Neural cell (in vitro differentiated cells): ENCODE measurements around the gene AURKA. TPM values are rescaled to one million over a fixed set of nuclear protein-coding genes. Genes with fewer than 3 reads are reported as not detected.
"Not testable (repeated sequence)": the region's sequence is repeated elsewhere in the genome, so short reads cannot be mapped to it uniquely, and the experiment has no call there.

Source experiments
- H2AFZ ChIP-seq: fragments of 200-600, 300-800 bp; sonication (generic), shearing (Covaris generic); 2 replicates; pipeline ENCODE4 v1.6.0; 2014; ENCODE audit warnings: low read depth, mild to moderate bottlenecking, antibody characterized with exemption, low read length, moderate library complexity
- H3F3A ChIP-seq: fragments of 200-600 bp; shearing (Covaris generic); 2 replicates; pipeline ENCODE4 v1.6.1; 2016; ENCODE audit warnings: mild to moderate bottlenecking, moderate library complexity, mixed read lengths, antibody characterized with exemption, low read length; ENCODE audit not compliant: insufficient read depth, poor library complexity, severe bottlenecking
- H3K27ac ChIP-seq: fragments of 200-600, 300-800 bp; sonication (generic), shearing (Covaris generic); 2 replicates; pipeline ENCODE4 v1.5.1; 2014; ENCODE audit warnings: mild to moderate bottlenecking, low read length, moderate library complexity
- H3K27me3 ChIP-seq: fragments of 300-800, 200-600 bp; sonication (generic), shearing (Covaris generic); 2 replicates; pipeline ENCODE4 v1.6.0; 2014; ENCODE audit warnings: mild to moderate bottlenecking, low read depth, low read length, moderate library complexity; ENCODE audit not compliant: insufficient read depth
- H3K36me3 ChIP-seq: fragments of 300-800, 200-600 bp; sonication (generic), shearing (Covaris generic); 2 replicates; pipeline ENCODE4 v1.5.1; 2014; ENCODE audit warnings: mild to moderate bottlenecking, antibody characterized with exemption, low read length, moderate library complexity; ENCODE audit not compliant: insufficient read depth
- H3K4me2 ChIP-seq: fragments of 300-800, 200-600 bp; sonication (generic), shearing (Covaris generic); 2 replicates; pipeline ENCODE4 v1.6.0; 2014; ENCODE audit warnings: mild to moderate bottlenecking, low read length
- H3K4me3 ChIP-seq: fragments of 300-800, 200-600 bp; sonication (generic), shearing (Covaris generic); 2 replicates; pipeline ENCODE4 v1.5.1; 2014; ENCODE audit warnings: mild to moderate bottlenecking, low read length, moderate library complexity
- H3K79me2 ChIP-seq: fragments of 200-600 bp; shearing (Covaris generic); replicated peaks from 2 replicates; pipeline ENCODE4 v1.6.0; 2014; ENCODE audit warnings: mild to moderate bottlenecking, low read length, moderate library complexity; ENCODE audit not compliant: insufficient read depth
- H3K9ac ChIP-seq: fragments of 300-800, 200-600 bp; sonication (generic), shearing (Covaris generic); 2 replicates; pipeline ENCODE4 v1.6.1; 2016; ENCODE audit warnings: mild to moderate bottlenecking, low read length, mixed read lengths
- H3K9me2 ChIP-seq: fragments of 200-600 bp; shearing (Covaris generic); 2 replicates; pipeline ENCODE4 v1.6.1; 2016; ENCODE audit warnings: mild to moderate bottlenecking, low read length, mixed read lengths; ENCODE audit not compliant: insufficient read depth
- H3K9me3 ChIP-seq: fragments of 200-600, 300-800 bp; sonication (generic), shearing (Covaris generic); 2 replicates; pipeline ENCODE4 v1.6.1; 2016; ENCODE audit warnings: mild to moderate bottlenecking, mixed run types, low read length, moderate library complexity, mixed read lengths
- H4K20me1 ChIP-seq: fragments of 200-600 bp; shearing (Covaris generic); 2 replicates; pipeline ENCODE4 v1.6.1; 2016; ENCODE audit warnings: mild to moderate bottlenecking, mixed run types; ENCODE audit not compliant: insufficient read depth
- CTCF ChIP-seq: fragments of 450-650 bp; IDR thresholded peaks from 2 replicates; pipeline ENCODE4 v1.5.1; 2014; ENCODE audit warnings: antibody characterized with exemption, mild to moderate bottlenecking, moderate library complexity; ENCODE audit not compliant: poor library complexity, severe bottlenecking
- EP300 ChIP-seq: fragments of 450-650 bp; conservative IDR thresholded peaks from 2 replicates; pipeline ENCODE4 v1.6.1; 2014; ENCODE audit warnings: antibody characterized with exemption, mild to moderate bottlenecking, moderate library complexity; ENCODE audit not compliant: poor library complexity, severe bottlenecking
- EZH2 ChIP-seq: fragments of 200-600, 300-800 bp; shearing (Covaris generic), sonication (generic); IDR thresholded peaks from 2 replicates; pipeline ENCODE4 v1.6.1; 2014; ENCODE audit warnings: antibody characterized with exemption, low read length, borderline replicate concordance, mild to moderate bottlenecking; ENCODE audit not compliant: insufficient read depth, poor library complexity, severe bottlenecking
- MXI1 ChIP-seq: fragments of 450-650 bp; conservative IDR thresholded peaks from 2 replicates; pipeline ENCODE4 v1.6.1; 2014; ENCODE audit warnings: antibody characterized with exemption, mild to moderate bottlenecking; ENCODE audit not compliant: poor library complexity, severe bottlenecking
- POLR2AphosphoS5 ChIP-seq: IDR thresholded peaks from 2 replicates; pipeline ENCODE4 v1.6.1; 2012
- RAD21 ChIP-seq: fragments of 450-650 bp; conservative IDR thresholded peaks from 2 replicates; pipeline ENCODE4 v1.6.1; 2014; ENCODE audit warnings: antibody characterized with exemption, mild to moderate bottlenecking, moderate library complexity
- REST ChIP-seq: IDR thresholded peaks from 2 replicates; pipeline ENCODE4 v1.6.1; 2012; ENCODE audit warnings: borderline replicate concordance
- SMC3 ChIP-seq: fragments of 450-650 bp; conservative IDR thresholded peaks from 2 replicates; pipeline ENCODE4 v1.6.1; 2014; ENCODE audit warnings: antibody characterized with exemption, mild to moderate bottlenecking, moderate library complexity; ENCODE audit not compliant: poor library complexity
- TAF1 ChIP-seq: IDR thresholded peaks from 2 replicates; pipeline ENCODE4 v1.6.1; 2012; ENCODE audit warnings: low read depth
- polyA plus RNA-seq: library from polyadenylated mRNA; depleted of rRNA; stranded (reverse); fragments of >200 nt; gene quantifications from 2 replicates; pipeline ENCODE4 v1.2.3, GENCODE V29; 2014

The AURKA gene
- polyA plus RNA-seq, 1 donor from 2014 or later = 2.5 TPM

- Histone ChIP-seq H3K9ac (no peak overlapping the region), H3K36me3 (no peaks in the 10 kb centered on the region), H3F3A (no peaks in the 10 kb centered on the region), H3K9me2 (no peaks in the 10 kb centered on the region), H3K27me3 (no peaks in the 10 kb centered on the region), H2AFZ (no peak overlapping the region), H3K4me3 (no peak overlapping the region), H3K79me2 (no peaks in the 10 kb centered on the region), H3K27ac (no peak overlapping the region), H3K9me3 (no peaks in the 10 kb centered on the region), H4K20me1 (no peaks in the 10 kb centered on the region), H3K4me2 (no peak overlapping the region)
- TF ChIP-seq RAD21 = no peak
- no peak for TF ChIP-seq MXI1
- no peak for TF ChIP-seq CTCF
- TF ChIP-seq SMC3 = no peak
- TF ChIP-seq POLR2AphosphoS5 = no peak
- TF ChIP-seq REST = no peak
- no peak for TF ChIP-seq TAF1
- no peak for TF ChIP-seq EP300
- TF ChIP-seq EZH2 = no peak
These were observed 14.9 kb upstream of the AURKA start for GRCh38 chr20:56406910-56407309.

GRCh38 chr20:56405356-56405755 lies 13.3 kb upstream of the AURKA start:
- not testable (repeated sequence) for H3K36me3 ChIP-seq, H2AFZ ChIP-seq, H3K9me2 ChIP-seq, H4K20me1 ChIP-seq, H3K27ac ChIP-seq, H3K9me3 ChIP-seq, H3K27me3 ChIP-seq, H3K4me2 ChIP-seq, H3K4me3 ChIP-seq, H3F3A ChIP-seq, H3K9ac ChIP-seq, H3K79me2 ChIP-seq

GRCh38 chr20:56403465-56403864 lies 11.4 kb upstream of the AURKA start:
- no peak overlapping the region for H3K27ac ChIP-seq
- no peak overlapping the region for H3K4me3 ChIP-seq
- H3K4me2 ChIP-seq = no peak overlapping the region
- H3K9ac ChIP-seq = no peak overlapping the region
- H3F3A ChIP-seq = no peaks in the 10 kb centered on the region
- no peak overlapping the region for H2AFZ ChIP-seq
- TF ChIP-seq SMC3 = no peak
- TF ChIP-seq RAD21 = no peak
- no peak for TF ChIP-seq EP300
- no peak for TF ChIP-seq MXI1
- TF ChIP-seq POLR2AphosphoS5 = no peak
- TF ChIP-seq REST = no peak
- no peaks in the 10 kb centered on the region for H4K20me1 ChIP-seq
- no peaks in the 10 kb centered on the region for H3K9me2 ChIP-seq
- peaks cover 6% of the 10 kb centered on the region for H3K79me2 ChIP-seq
- H3K9me3 ChIP-seq = no peaks in the 10 kb centered on the region
- H3K36me3 ChIP-seq = no peaks in the 10 kb centered on the region
- H3K27me3 ChIP-seq = no peaks in the 10 kb centered on the region
